Calu3 (cell line): ENCODE results near the gene GALNT17. TPM values are rescaled to one million over a fixed set of nuclear protein-coding genes. Genes with fewer than 3 reads are reported as not detected.

Source experiments
- BruUV-seq: library from RNA; stranded (reverse); fragments of 400-500 nt; replicated peaks from 2 replicates; lab custom pipeline; 2021; lab: Mats Ljungman, UMichigan
- CTCF ChIA-PET: fragments of 300-600 bp; sonication (Branson Sonifier 250); formaldehyde crosslinking; loops from one replicate; lab custom pipeline; 2022; ENCODE audit warnings: antibody characterized with exemption; lab: Charles Lee
- DNase-seq: peaks from one replicate; pipeline ENCODE4 v3.0.0; 2022
- H3K27ac Mint-ChIP-seq: one replicate; pipeline ENCODE4 v1.8.0; 2022; ENCODE audit warnings: mixed read lengths; ENCODE audit not compliant: unreplicated experiment
- H3K27me3 Mint-ChIP-seq: one replicate; pipeline ENCODE4 v1.8.0; 2022; ENCODE audit warnings: mixed read lengths; ENCODE audit not compliant: unreplicated experiment
- H3K36me3 Mint-ChIP-seq: one replicate; pipeline ENCODE4 v1.8.0; 2022; ENCODE audit warnings: mild to moderate bottlenecking, moderate library complexity, mixed read lengths; ENCODE audit not compliant: insufficient read depth, unreplicated experiment
- H3K4me1 Mint-ChIP-seq: one replicate; pipeline ENCODE4 v1.8.0; 2022; ENCODE audit warnings: mild to moderate bottlenecking, low read depth, mixed read lengths; ENCODE audit not compliant: unreplicated experiment
- H3K4me3 Mint-ChIP-seq: one replicate; pipeline ENCODE4 v1.8.0; 2022; ENCODE audit warnings: mild to moderate bottlenecking, low read depth, moderate library complexity, mixed read lengths; ENCODE audit not compliant: unreplicated experiment
- H3K9me3 Mint-ChIP-seq: one replicate; pipeline ENCODE4 v1.8.0; 2022; ENCODE audit warnings: low read depth, mixed read lengths; ENCODE audit not compliant: unreplicated experiment
- CTCF ChIP-seq: fragments of 200-600 bp; IDR thresholded peaks from one replicate; pipeline ENCODE4 v1.8.0; 2022; ENCODE audit warnings: antibody characterized with exemption; ENCODE audit not compliant: unreplicated experiment
- intact Hi-C: fragments of 100-400 bp; cut with micrococcal nuclease; formaldehyde crosslinking; loops from one replicate; pipeline ENCODE4 v1.10.0; 2022; ENCODE audit not compliant: unreplicated experiment
- total RNA-seq: library from RNA; stranded (reverse); gene quantifications from 2 replicates; pipeline ENCODE4 v1.2.3, GENCODE V29; 2022

Gene GALNT17
- total RNA-seq, 1 experiment from 2014 or later: not detected

- no peak for TF ChIP-seq CTCF
These were observed 580.8 kb downstream of the GALNT17 start for GRCh38 chr7:71712653-71713180.

GRCh38 chr7:71716690-71717089 lies 584.7 kb downstream of the GALNT17 start:
- H3K27me3 Mint-ChIP-seq: no peaks in the 10 kb centered on the region
- TF ChIP-seq CTCF: no peak
- no peak overlapping the region for H3K27ac Mint-ChIP-seq
- intact Hi-C loops: no loop called here
- CTCF ChIA-PET: no interaction called here
- no peak for DNase-seq
- BruUV-seq: no TSS peak
- no peak overlapping the region for H3K4me3 Mint-ChIP-seq
- H3K9me3 Mint-ChIP-seq: peaks cover 2% of the 10 kb centered on the region
- no peaks in the 10 kb centered on the region for H3K4me1 Mint-ChIP-seq
- no peaks in the 10 kb centered on the region for H3K36me3 Mint-ChIP-seq

More at GRCh38 chr7:71712653-71713180, 580.8 kb downstream of the GALNT17 start:
- H3K36me3 Mint-ChIP-seq: no peaks in the 10 kb centered on the region
- peaks cover 7% of the 10 kb centered on the region for H3K9me3 Mint-ChIP-seq
- no peaks in the 10 kb centered on the region for H3K4me1 Mint-ChIP-seq
- intact Hi-C loops: no loop called here
- BruUV-seq: no TSS peak
- no peaks in the 10 kb centered on the region for H3K27me3 Mint-ChIP-seq
- H3K4me3 Mint-ChIP-seq: no peak overlapping the region
- no peak for DNase-seq
- no peak overlapping the region for H3K27ac Mint-ChIP-seq
- CTCF ChIA-PET: no interaction called here

- Mint-ChIP-seq H3K27ac (no peak overlapping the region), H3K9me3 (peaks cover 2% of the 10 kb centered on the region), H3K4me3 (no peak overlapping the region), H3K4me1 (no peaks in the 10 kb centered on the region), H3K36me3 (no peaks in the 10 kb centered on the region), H3K27me3 (no peaks in the 10 kb centered on the region)
- TF ChIP-seq CTCF: no peak
- CTCF ChIA-PET: no interaction called here
- BruUV-seq: no TSS peak
- intact Hi-C loops: no loop called here
- no peak for DNase-seq
These were observed 586.6 kb downstream of the GALNT17 start for GRCh38 chr7:71718563-71718962.

DNA sequence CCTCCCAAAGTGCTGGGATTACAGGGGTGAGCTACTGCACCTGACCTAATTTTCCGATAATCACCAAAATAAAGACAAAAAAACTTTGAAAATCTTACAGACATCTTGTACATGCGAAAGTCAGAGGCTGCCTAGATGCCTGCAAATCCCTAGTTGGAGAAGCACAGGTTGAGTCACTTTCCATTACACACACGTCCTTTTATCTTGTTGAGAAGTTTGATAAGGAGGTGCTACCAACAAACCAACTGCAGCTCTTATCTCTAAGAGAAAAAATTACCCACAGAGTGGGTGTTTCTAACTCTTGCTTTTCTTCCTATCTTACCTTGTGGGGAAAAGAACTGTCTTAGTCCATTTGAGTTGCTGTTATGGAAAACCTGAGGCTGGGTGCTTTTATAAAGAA lies 589.8 kb downstream of the GALNT17 start:
- Mint-ChIP-seq H3K4me3 (no peak overlapping the region), H3K9me3 (peaks cover 4% of the 10 kb centered on the region), H3K36me3 (no peaks in the 10 kb centered on the region), H3K4me1 (no peaks in the 10 kb centered on the region), H3K27ac (no peak overlapping the region), H3K27me3 (no peaks in the 10 kb centered on the region)
- TF ChIP-seq CTCF: no peak
- CTCF ChIA-PET: no interaction called here
- intact Hi-C loops: no loop called here
- DNase-seq: no peak
- BruUV-seq: no TSS peak
